GM19397 (cell line): ENCODE results near the gene GTF2F1.
"Not testable (repeated sequence)": the region's sequence is repeated elsewhere in the genome, so short reads cannot be mapped to it uniquely, and the experiment has no call there.

Source experiments
- ATAC-seq: cut with Tn5 transposase; IDR thresholded peaks from one replicate; pipeline ENCODE4 v1.9.1; 2021; ENCODE audit warnings: mild to moderate bottlenecking, moderate library complexity; ENCODE audit not compliant: unreplicated experiment

The GTF2F1 gene

DNA sequence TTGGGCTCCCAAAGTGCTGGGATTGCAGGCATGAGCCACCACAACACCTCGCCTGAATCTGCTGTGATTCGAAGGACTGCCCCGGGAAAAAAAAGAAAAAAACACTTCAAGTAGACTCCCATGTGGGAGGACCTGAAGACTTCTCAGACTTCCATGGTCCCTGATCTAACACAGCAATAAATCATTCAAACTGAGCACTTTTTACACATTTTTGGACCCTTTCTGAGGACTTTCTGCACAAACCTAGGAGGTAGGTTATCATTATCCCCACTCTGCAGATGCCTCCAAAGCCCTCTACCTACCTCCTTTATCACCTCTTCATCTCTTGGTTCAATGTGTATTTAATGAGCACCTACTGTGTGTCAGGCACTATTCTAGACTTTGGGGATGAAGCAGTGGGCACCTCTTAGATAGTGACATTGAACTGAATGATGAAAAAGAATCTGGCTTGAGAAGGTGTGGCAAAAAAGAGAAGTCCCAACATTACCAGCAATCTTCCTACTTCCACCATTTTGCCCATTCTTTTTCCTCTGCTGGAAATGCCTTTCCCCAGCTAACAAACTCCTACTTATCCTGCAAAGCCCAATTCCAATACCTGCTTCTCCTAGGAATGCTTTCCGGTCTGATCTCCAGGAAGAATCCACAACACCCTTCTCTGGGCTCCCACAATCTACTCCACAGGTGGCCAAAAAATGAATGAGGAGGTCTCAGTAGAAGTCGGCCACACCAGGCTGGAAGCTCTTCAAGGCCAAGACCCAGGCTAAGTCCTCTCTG lies 33.2 kb downstream of the GTF2F1 start:
- no peak for ATAC-seq

DNA sequence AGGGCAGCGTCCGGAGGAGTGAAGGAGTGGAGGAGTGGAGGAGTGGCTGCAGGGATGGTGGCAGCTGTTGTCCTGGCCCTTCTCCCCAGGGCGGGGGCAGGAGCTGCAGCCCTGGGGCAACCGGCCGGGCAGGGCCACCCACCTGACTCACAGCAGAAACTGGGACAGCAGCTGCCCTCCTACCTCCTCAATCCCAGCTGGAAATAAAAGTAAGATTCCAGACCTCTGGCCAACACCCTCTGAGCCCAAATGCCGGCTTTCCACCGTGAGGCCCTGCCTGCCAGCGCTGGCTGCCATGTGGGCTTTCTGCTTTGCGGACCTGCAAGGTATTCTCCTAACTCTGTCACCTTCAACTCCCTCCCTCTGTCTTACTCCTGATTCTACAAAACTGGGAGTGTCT lies 35.0 kb downstream of the GTF2F1 start:
- ATAC-seq, result no peak

DNA sequence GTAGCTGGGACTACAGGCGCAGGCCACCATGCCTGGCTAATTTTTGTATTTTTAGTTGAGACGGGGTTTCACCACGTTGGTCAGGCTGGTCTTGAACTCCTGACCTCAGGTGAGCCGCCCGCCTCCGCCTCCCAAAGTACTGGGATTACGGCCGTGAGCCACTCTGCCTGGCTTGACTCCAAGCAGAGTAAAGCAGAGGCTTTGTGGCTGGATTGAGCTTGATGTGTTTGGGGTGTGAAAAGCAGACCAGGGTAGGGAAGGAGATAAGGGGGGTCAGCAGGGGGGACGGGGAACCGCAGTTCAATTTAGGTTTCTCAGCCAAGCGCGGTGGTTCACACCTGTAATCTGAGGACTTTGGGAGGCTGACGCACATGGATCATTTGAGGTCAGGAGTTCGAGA lies 35.8 kb downstream of the GTF2F1 start:
- ATAC-seq, result no peak

DNA sequence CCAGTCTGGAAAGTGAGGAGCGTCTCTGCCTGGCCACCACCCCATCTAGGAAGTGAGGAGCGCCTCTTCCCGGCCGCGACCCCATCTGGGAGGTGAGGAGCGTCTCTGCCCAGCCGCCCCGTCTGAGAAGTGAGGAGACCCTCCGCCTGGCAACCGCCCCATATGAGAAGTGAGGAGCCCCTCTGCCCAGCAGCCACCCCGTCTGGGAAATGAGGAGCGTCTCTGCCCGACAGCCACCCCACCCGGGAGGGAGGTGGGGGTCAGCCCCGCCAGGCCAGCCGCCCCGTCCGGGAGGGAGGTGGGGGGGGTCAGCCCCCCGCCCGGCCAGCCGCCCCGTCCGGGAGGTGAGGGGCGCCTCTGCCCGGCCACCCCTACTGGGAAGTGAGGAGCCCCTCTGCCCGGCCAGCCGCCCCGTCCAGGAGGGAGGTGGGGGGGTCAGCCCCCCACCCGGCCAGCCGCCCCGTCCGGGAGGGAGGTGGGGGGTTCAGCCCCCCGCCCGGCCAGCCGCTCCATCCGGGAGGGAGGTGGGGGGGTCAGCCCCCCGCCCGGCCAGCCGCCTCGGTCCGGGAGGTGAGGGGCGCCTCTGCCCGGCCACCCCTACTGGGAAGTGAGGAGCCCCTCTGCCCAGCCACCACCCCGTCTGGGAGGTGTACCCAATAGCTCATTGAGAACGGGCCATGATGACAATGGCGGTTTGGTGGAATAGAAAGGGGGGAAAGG lies 37.5 kb downstream of the GTF2F1 start:
- ATAC-seq, result not testable (repeated sequence)

DNA sequence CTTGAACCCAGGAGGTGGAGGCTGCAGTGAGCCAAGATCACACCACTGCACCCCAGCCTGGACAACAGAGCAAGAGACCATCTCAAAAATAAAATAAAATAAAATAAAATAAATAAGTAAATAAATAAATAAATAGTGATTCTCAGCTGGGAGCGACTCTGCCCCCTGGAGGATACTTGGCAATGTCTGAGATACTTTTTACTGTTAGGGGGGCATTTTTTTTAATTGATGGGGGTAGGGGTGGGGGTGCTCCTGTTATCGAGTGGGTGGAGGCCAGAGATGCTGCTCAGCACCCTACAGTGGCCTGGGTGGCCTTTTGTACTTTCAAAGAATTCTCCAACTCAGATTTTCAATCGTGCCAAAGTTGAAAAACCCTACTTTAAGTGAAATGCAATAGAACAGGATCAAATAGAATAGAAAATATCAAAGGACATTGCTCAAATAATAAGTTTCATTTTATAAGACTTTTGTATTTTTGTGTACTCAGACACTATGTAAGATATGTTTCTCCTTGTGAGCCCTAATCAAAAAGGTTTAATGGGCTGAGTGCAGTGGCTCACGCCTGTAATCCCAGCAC lies 38.8 kb downstream of the GTF2F1 start:
- no peak for ATAC-seq

DNA sequence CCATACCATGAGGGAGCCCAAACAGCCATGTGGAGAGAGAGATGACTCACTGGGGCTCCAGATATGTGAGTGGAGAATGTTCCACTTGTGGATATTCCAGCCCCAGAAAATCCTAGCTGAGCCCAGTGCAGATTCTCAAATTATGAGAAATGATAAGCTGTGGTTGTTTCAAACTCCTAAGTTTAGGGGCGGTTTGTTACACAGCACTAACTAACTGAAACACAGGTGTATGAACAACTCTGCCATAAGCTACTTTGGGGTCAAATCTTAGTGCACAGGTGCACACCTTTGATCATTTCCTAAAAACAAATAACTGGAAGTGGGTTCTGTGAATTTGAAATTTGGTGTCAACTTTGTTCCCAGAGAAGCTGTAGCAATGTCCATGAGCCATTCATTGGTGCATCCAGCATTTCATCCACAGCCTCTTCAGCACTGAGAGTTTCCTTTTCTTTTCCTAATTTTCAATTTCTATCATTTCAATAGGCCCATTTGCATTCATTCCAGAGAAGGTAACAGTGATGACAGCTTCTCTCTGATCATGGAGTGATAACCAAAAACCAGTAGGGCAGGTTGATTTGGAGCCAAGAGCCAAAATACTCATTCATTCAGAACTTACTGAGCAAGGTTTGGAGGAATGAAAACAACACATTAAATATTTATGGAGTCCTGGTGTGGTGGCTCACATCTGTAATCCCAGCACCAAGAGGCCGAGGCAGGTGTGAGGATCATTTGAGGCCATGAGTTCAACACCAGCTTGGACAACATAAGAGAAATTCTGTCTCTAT lies 40.4 kb downstream of the GTF2F1 start:
- no peak for ATAC-seq

DNA sequence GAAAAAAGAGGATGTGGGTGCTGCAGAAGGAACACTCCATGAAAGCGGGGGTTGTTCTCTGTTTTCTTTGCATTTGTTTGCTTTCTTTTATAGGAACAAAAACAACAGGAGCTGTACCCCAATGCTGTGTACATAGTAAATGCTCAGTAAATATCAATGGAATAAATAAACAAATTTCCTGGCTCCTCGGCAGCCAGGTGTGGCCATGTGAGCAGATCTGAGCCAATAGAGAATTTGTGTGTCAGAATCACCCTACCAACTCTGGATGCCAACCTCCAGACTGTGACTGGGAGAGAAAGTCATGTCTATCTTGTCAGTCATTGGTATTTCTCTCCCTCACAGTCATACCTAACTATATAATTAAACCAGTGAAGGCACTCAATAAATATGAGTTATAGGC lies 42.3 kb downstream of the GTF2F1 start:
- no peak for ATAC-seq

DNA sequence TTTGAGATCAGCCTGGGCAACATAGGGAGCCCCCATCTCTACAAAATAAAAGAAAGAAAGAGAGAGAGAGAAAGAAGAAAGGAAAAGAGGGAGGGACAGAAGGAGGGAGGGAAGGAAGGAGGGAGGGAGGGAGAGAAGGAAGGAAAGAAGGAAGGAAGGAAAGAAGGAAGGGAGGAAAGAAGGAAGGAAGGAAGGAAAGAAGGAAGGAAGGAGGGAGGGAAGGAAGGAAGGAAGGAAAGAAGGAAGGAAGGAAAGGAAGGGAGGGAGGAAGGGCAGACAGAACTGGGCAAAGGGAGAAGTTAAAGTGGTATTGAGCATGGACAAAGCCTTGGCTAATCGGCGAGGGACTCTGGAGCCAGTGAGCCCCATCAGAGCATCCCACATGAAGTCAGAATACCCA lies 43.7 kb downstream of the GTF2F1 start:
- ATAC-seq, result not testable (repeated sequence)

DNA sequence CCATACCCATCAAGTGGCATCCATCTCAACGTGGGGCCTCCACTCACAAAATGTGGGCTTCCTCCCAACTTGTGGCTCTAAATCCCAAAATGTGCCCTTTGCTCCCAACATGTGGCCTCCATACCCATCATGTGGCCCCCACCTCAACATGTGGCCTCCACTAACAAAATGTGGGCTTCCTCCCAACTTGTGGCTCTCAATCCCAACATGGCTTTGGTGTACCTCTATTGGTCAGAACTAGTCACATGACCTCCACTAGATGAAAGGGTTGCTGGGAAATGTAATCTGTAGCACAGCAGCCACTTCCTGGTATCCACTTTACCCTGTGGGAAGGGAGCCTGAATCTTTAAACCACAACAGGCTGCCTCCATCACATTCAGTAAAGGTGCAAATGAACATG lies 49.5 kb downstream of the GTF2F1 start:
- no peak for ATAC-seq

DNA sequence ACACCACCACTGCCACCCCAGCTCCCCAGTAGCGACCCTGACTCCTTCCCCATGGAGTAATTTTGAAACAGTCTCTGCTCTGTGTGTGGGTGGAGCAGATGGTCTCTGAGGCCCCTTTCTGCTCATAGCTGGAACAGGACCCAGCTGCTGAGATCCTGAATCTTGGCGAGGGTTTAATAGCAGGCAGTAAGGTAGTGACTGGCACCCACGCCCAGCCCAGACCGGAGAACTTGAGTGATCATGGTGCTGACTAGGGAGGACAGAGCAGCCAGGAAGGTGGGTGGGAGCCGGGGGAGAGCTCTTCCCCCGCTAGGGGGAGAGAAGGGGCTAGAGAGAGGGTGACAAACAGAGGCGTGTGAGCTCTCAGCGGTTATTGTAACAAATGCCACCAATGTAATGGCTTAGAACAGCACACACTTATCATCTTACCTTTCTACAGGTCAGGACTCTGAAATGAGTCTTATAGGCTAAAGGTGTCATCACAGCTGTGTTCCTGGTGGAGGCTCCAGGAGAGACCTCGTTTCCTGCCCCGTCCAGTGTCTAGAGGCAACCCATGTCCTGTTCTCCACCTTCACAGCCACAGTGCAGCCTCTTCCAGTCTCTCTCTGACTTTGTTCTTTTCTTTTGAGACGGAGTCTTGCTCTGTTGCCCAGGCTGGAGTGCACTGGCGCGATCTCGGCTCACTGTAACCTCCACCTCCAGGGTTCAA lies 52.3 kb downstream of the GTF2F1 start:
- ATAC-seq, result no peak

DNA sequence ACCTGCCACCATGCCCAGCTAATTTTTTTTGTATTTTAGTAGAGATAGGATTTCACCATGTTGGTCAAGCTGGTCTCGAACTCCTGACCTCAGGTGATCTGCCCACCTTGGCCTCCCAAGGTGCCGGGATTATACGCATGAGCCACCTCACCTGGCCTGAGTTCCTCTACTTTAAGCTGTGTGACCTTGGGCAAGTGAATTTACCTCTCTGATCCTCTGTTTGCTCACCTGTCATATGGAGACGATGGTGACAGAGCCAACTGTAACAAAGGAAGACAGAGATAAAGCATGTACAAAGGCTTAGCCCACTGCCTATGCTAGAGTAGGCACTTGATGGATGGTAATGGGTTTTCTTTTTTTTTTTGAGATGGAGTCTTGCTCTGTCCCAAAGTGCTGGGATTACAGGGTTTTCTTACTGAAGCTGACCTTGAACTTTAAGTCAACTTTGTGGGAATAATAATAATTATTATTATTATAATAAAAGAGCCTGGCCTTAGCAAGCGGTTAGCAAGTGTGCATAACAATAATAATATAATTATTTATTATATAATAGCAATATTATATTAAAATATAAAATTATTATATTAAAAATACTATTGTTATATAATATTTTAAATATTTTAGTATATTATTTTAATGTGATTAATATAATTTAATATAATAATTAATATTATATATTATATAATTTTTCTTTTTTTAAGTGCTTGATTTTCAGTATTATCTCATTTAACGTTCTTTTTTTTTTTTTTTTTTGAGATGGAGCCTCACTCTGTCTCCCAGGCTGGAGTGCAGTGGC lies 58.3 kb downstream of the GTF2F1 start:
- no peak for ATAC-seq

DNA sequence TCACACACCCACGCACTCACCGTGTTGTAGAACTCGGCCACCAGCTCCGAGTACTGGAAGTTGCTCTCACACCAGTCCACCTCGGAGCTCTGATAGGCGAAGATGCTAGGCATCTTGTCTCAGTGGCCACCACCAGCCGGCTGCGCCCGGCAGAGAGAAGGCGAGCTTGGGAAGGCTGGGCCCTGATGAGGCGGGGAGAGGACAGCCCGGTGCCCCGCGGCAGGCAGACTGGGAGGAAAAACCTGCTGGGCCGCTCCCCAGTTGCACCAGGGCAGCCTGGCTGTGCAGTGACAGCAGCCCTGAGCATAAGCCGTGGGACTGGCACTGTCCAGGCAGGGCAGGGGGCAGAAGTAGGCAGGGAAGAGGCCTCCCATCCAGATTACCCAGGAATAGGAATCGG lies 59.5 kb downstream of the GTF2F1 start, which contains the start of gene ACER1:
Gene ACER1, minus strand, starts transcription at position 174 of the 400 bp plus-strand sequence. Its CDS starts 61 bp downstream, at position 113.
- ATAC-seq, result no peak
